ENCODE data around the gene TPP2.

GRCh38 chr13:102677122-102677521 is 80.3 kb downstream of the TPP2 start:
- TF ChIP-seq CTCF (IDR thresholded peaks at IDR 0.05) = no peak
- TF ChIP-seq POLR2A (IDR thresholded peaks at IDR 0.05) = no peak

Measured in right lobe of liver (tissue), 4 donors.